Activated T-cell treated with anti-CD3 and anti-CD28 coated beads, Interleukin-2, amount 50 U/mL, for 48 hours (primary cell): ENCODE data around the gene FOXD4L1.
"Not testable (repeated sequence)": the region's sequence is repeated elsewhere in the genome, so short reads cannot be mapped to it uniquely, and the experiment has no call there.

Experiments
- DNase-seq, 2 experiments: peaks; one replicate each; pipeline ENCODE4 v3.0.0-alpha.2; 2020

FOXD4L1 gene

GRCh38 chr2:113498365-113498764 is at the start of gene FOXD4L1:
TSS of gene FOXD4L1 (plus strand) at chr2:113498665. CDS start at chr2:113499257, 592 bp downstream.
- not testable (repeated sequence) for DNase-seq

DNA sequence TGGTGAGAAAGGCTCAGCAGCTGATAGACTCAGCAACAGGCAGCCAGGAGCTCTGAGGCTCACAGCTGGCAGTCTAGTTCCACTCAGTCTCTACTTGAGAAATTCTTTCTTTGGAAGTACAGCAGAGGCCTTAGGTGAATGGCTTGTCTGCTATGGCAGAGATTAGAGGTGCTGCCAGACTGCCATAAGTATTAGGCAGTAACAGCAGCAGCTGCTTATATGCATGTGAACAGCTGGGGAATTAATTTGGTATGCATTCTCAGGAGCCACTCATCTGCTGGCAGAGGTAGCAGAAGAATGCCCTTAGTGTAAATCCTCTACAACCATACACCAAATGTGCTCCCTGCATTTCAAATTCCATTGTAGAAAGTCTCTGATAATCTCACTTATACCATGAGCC is 32.7 kb upstream of the FOXD4L1 start:
- not testable (repeated sequence) for DNase-seq

GRCh38 chr2:113476688-113477368 is 21.6 kb upstream of the FOXD4L1 start:
- not testable (repeated sequence) for DNase-seq

DNA sequence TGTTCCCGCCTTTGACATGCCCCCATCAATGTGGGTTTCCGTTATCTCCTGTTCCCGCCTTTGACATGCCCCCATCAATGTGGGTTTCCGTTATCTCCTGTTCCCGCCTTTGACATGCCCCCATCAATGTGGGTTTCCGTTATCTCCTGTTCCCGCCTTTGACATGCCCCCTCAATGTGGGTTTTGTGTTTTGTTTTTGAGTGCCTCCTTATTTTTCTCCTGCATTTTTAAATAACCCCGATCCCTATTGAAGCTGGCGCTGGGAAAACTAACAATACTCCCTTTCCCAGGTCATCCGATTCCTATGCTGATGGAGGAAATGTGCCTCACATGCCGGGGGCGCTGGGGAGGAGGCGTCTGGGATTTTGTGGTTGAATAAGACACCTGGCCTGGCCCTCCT is 1.9 kb upstream of the FOXD4L1 start:
- DNase-seq, result not testable (repeated sequence)

GRCh38 chr2:113499019-113499885 is 787 bp downstream of the FOXD4L1 start:
- DNase-seq, result peak; percentile 29 to 44

DNA sequence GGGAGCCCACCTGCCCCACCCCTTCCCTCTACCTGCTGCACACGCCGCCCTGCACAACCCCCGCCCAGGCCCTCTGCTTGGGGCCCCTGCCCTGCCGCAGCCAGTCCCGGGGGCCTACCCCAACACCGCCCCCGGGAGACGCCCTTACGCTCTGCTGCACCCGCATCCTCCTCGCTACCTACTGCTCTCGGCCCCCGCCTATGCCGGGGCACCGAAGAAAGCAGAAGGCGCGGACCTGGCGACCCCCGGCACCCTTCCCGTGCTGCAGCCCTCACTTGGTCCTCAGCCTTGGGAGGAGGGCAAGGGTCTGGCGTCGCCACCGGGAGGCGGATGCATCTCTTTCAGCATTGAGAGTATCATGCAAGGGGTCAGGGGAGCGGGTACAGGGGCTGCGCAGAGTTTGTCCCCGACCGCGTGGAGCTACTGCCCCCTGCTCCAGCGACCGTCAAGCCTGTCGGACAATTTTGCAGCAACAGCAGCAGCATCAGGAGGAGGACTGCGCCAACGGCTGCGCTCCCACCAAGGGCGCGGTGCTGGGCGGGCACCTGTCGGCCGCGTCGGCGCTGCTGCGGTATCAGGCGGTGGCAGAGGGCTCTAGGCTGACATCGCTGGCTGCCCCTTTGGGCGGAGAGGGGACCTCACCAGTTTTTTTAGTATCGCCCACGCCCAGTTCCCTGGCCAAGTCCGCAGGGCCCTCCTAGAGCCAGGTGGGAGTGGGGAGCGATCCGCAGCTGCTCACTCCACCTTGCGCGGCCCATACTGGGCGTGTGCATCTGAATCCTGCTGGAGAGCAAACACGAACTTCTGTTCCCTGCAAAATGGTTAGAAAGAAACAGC is 1.6 kb downstream of the FOXD4L1 start:
- DNase-seq, result peak; percentile 34 to 42

DNA sequence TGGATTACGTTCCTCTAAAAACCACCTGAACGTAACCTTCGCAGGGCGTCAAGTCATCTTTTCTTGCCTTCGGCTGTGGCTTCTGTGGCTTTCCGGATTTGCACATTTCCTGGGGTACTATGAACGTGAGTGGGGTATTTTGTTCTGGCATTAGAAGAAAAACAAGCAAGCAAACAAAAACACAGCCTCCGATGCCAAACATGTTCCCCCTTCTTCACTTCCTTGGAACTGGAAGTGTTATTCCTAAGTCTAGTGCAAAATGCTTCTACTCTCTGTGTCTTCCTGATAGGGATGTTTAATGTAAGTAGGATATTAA is 2.2 kb downstream of the FOXD4L1 start:
- not testable (repeated sequence) for DNase-seq

- peak in 1 of 2 experiments; percentile 43 for DNase-seq
These were observed 4.0 kb downstream of the FOXD4L1 start for GRCh38 chr2:113502216-113503093.

DNA sequence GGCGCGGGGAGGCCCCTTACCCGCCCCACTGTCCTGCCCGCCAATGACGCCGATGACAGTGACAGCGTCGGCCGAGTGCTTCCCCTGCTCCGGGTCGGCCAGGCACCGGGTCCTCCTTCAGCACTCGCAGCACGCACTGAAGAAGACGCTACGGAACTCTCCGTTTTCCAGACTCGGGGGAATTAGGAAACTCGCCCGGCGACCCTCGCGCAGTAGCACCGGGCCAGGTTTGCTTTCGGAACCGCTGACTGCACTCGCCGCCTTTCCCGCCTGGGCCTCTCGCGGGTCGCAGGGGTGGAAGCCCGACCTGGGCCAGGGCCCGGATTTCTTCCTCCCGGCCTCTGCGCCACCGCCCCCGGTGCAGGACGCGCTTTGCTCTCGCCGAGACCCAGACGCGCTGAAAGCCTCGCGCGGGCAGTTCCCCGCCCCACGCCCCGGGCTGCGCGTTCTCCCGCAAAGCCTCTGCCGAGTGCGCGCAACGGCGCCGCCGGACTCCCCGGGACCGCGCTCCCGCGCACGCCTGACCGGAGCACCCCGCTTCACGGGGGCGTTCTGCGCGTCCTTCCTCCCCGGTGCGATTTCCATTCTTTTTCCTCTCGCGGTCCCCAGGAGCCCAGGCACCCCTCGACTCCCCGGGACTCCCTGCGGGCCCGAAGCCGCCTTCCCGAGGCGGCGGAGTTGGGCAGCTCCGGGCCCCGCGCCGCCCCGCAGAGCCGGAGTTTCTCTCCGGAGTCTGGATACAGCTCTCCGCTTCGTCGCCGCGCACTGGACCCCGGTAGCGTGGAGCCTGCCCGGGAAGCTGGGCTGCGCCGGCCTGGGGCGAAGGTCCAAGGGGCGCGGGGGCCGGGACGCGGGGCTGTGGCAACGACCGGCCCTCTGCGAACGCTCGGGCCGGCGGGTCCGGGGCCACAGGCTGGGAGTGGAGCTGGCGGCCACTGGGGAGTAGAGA is 4.9 kb downstream of the FOXD4L1 start:
- DNase-seq, result peak; percentile 63 to 71

DNA sequence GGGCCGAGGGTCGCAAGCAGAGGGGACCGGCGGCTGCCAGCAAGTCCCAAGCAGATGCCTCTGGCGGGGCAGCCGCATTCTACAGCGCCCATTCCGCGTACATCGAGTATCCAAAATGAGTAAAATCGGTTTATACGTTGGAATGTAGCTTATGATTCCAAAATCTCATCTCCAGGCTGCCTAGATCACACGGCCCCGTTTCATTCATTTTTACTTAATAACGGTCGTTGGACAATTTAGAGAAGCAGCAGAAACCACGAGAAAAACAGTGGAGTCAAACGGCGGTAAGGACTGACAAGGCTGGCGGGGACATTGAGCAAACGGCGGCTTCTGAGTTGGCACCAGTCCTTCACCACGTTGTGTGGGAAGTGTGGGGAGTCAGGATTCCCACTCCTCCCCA is 5.6 kb downstream of the FOXD4L1 start:
- DNase-seq, result not testable (repeated sequence)

DNA sequence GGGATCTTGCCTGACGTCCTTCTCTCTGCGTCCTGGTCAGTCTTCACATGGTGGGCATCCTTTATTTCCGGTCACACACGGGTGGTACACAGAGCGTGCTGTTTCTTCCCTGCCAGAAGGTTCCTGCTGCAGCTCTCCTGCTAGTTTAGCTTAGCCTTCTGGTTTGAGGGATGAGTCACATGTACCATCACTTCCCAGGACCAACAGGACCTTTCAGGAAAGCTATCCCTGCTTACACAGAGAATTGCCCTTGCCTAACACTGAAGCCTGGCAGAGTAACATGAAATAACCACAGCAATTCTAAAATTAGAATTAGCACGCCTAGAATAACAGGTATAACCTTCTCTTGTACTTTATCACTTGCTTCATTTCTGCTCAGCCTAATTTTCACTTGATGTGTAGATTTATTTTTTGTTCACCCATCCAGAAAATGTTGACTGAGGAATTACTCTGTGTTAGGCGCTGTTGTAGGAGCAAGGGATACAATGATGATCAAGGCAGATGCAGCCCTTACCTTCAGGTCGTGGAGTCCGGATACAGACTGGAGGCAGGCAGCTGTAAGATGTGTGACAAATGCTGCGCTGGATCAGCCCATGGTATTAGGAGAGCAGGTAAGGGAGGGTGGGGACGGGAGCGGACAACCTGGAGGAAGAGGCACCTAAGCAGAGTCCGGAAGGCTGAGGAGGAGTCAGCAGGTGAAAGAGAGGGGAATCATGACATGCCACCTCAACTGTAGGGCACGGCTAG is 9.1 kb downstream of the FOXD4L1 start:
- DNase-seq, result not testable (repeated sequence)

- DNase-seq, result not testable (repeated sequence)
These were observed 9.7 kb downstream of the FOXD4L1 start for GRCh38 chr2:113508187-113508586.

- DNase-seq, result not testable (repeated sequence)
These were observed 12.4 kb downstream of the FOXD4L1 start for GRCh38 chr2:113510913-113511312.

DNA sequence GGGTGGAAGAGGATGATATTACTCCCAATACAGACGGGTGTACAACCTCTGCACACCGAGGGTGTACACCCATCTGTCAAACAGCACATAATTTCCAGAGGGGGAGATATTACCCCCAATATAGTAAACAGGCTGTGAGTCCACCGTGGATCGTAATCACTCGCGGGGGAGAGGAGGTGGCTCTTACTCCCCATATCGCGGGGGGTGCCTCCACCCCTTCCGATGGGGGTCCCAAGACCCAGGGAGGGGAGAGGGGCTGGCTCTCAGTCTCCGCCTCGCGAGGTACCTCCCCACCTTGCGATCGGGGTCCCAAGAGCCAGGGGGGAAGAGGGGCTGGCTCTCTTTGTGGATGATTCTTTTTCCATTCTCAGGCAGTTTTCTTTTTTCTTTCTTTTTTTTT is 13.4 kb downstream of the FOXD4L1 start:
- not testable (repeated sequence) for DNase-seq

GRCh38 chr2:113515457-113515856 is 17.0 kb downstream of the FOXD4L1 start:
- DNase-seq, result not testable (repeated sequence)

- not testable (repeated sequence) for DNase-seq
These were observed 17.5 kb downstream of the FOXD4L1 start for GRCh38 chr2:113515995-113516394.

GRCh38 chr2:113517025-113517424 is 18.6 kb downstream of the FOXD4L1 start:
- not testable (repeated sequence) for DNase-seq

- DNase-seq, result not testable (repeated sequence)
These were observed 22.4 kb downstream of the FOXD4L1 start for GRCh38 chr2:113520837-113521236.

- DNase-seq, result not testable (repeated sequence)
These were observed 23.0 kb downstream of the FOXD4L1 start for GRCh38 chr2:113521492-113521891.

- DNase-seq, result not testable (repeated sequence)
These were observed 26.5 kb downstream of the FOXD4L1 start for GRCh38 chr2:113524986-113525385.
